Measurements from ENCODE around the gene CNKSR3. TPM values are rescaled to one million over a fixed set of nuclear protein-coding genes. Genes with fewer than 3 reads are reported as not detected.

Gene CNKSR3
- total and polyA plus RNA-seq, 8 donors: 1.2 to 40.0 (median 6.2) TPM

- 26 to 63% (median 37%) methylated on average over 4 of the region's 4 CpGs for WGBS, 5 donors
- intact Hi-C loops (cut with DNase I; ENCODE audit: low total_unique reads): no loop called here
- Histone ChIP-seq H3K27me3 (no peaks in the 10 kb centered on the region), H3K4me1 (peaks cover 0 to 18% (median 10%) of the 10 kb centered on the region in 4 donors), H3K4me3 (no peak overlapping the region), H3K9me3 (peaks cover 0 to 4% (median 0%) of the 10 kb centered on the region in 4 donors), H3K27ac (no peak overlapping the region), H3K36me3 (no peaks in the 10 kb centered on the region)
- DNase-seq: no peak
- TF ChIP-seq CTCF (IDR thresholded peaks at IDR 0.05): no peak
- no peak for TF ChIP-seq POLR2A (IDR thresholded peaks at IDR 0.05)
- no peak for TF ChIP-seq POLR2AphosphoS5 (IDR thresholded peaks at IDR 0.05)
- TF ChIP-seq EP300 (IDR thresholded peaks at IDR 0.05): no peak
Measured at GRCh38 chr6:154371281-154371680, 139.2 kb downstream of the CNKSR3 start.

- 7 to 24% (median 10%) methylated on average over 4 of the region's 4 CpGs for WGBS, 5 donors
- intact Hi-C loops (cut with DNase I; ENCODE audit: low total_unique reads): no loop called here
- peak in 1 of 2 donors; percentile 73 for DNase-seq
- Histone ChIP-seq H3K36me3 (no peaks in the 10 kb centered on the region), H3K4me1 (peaks cover 0 to 18% (median 10%) of the 10 kb centered on the region in 4 donors), H3K9me3 (peaks cover 0 to 4% (median 0%) of the 10 kb centered on the region in 4 donors), H3K27ac (no peak overlapping the region), H3K4me3 (no peak overlapping the region), H3K27me3 (no peaks in the 10 kb centered on the region)
- no peak for TF ChIP-seq POLR2A (IDR thresholded peaks at IDR 0.05)
- TF ChIP-seq EP300 (IDR thresholded peaks at IDR 0.05): no peak
- peak in 1 of 7 experiments; percentile 27 for TF ChIP-seq CTCF (IDR thresholded peaks at IDR 0.05)
Measured at GRCh38 chr6:154370545-154370944, 139.9 kb downstream of the CNKSR3 start.

GRCh38 chr6:154367839-154368695 is 142.4 kb downstream of the CNKSR3 start:
- intact Hi-C loops (cut with DNase I; ENCODE audit: low total_unique reads): no loop called here
- Histone ChIP-seq H3K4me1 (peaks cover 0 to 18% (median 10%) of the 10 kb centered on the region in 4 donors), H3K36me3 (no peaks in the 10 kb centered on the region), H3K9me3 (no peaks in the 10 kb centered on the region), H3K27me3 (no peaks in the 10 kb centered on the region), H3K27ac (no peak overlapping the region), H3K4me3 (no peak overlapping the region)
- 75 to 91% (median 87%) methylated on average over 9 of the region's 9 CpGs for WGBS, 5 donors
- no peak for TF ChIP-seq EP300 (IDR thresholded peaks at IDR 0.05)
- TF ChIP-seq CTCF (IDR thresholded peaks at IDR 0.05): no peak
- TF ChIP-seq POLR2AphosphoS5 (IDR thresholded peaks at IDR 0.05): no peak
- no peak for TF ChIP-seq POLR2A (IDR thresholded peaks at IDR 0.05)
- no peak for DNase-seq

- Histone ChIP-seq H3K27me3 (no peaks in the 10 kb centered on the region), H3K36me3 (no peaks in the 10 kb centered on the region), H3K4me3 (no peak overlapping the region), H3K9me3 (no peaks in the 10 kb centered on the region), H3K4me1 (peaks cover 0 to 18% (median 10%) of the 10 kb centered on the region in 4 donors), H3K27ac (no peak overlapping the region)
- no peak for DNase-seq
- intact Hi-C loops (cut with DNase I; ENCODE audit: low total_unique reads): no loop called here
- no peak for TF ChIP-seq CTCF (IDR thresholded peaks at IDR 0.05)
- no peak for TF ChIP-seq EP300 (IDR thresholded peaks at IDR 0.05)
- TF ChIP-seq POLR2AphosphoS5 (IDR thresholded peaks at IDR 0.05): no peak
- no peak for TF ChIP-seq POLR2A (IDR thresholded peaks at IDR 0.05)
- WGBS, 5 donors: 83 to 93% (median 89%) methylated on average over 5 of the region's 5 CpGs
Measured at GRCh38 chr6:154367336-154367735, 143.1 kb downstream of the CNKSR3 start.
